ENCODE results near the gene PDE3B. TPM values are rescaled to one million over a fixed set of nuclear protein-coding genes. Genes with fewer than 3 reads are reported as not detected.

The PDE3B gene
- total and polyA plus RNA-seq, 9 of the 15 experiments (the other 6 are each of a cell fraction or from before 2014, with no cell fraction given) = 2.3 to 22.5 (median 12.2) TPM

GRCh38 chr11:14852571-14853177 is 209.1 kb downstream of the PDE3B start (continued):
- no peak for TF ChIP-seq LEF1 (IDR thresholded peaks at IDR 0.05)
- no peak for TF ChIP-seq ZFP30 (CRISPR knock-in tag; IDR thresholded peaks at IDR 0.05; ENCODE audit: borderline replicate concordance)
- no peak for TF ChIP-seq ZNF165 (CRISPR knock-in tag; IDR thresholded peaks at IDR 0.05; ENCODE audit: borderline replicate concordance)
- TF ChIP-seq, protein P1, sequence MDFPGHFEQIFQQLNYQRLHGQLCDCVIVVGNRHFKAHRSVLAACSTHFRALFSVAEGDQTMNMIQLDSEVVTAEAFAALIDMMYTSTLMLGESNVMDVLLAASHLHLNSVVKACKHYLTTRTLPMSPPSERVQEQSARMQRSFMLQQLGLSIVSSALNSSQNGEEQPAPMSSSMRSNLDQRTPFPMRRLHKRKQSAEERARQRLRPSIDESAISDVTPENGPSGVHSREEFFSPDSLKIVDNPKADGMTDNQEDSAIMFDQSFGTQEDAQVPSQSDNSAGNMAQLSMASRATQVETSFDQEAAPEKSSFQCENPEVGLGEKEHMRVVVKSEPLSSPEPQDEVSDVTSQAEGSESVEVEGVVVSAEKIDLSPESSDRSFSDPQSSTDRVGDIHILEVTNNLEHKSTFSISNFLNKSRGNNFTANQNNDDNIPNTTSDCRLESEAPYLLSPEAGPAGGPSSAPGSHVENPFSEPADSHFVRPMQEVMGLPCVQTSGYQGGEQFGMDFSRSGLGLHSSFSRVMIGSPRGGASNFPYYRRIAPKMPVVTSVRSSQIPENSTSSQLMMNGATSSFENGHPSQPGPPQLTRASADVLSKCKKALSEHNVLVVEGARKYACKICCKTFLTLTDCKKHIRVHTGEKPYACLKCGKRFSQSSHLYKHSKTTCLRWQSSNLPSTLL (IDR thresholded peaks at IDR 0.05) = no peak
- TF ChIP-seq ZNF263 (CRISPR knock-in tag; IDR thresholded peaks at IDR 0.05; ENCODE audit: borderline replicate concordance) = no peak
- TF ChIP-seq, protein P2, sequence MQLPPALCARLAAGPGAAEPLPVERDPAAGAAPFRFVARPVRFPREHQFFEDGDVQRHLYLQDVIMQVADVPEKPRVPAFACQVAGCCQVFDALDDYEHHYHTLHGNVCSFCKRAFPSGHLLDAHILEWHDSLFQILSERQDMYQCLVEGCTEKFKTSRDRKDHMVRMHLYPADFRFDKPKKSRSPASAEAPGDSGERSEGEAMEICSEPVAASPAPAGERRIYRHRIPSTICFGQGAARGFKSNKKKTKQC (CRISPR knock-in tag; IDR thresholded peaks at IDR 0.05) = no peak
- no peak for TF ChIP-seq YY1 (IDR thresholded peaks at IDR 0.05; ENCODE audit: borderline replicate concordance in 1 of 3, control insufficient read depth in 1 of 3, extremely low read depth in 1 of 3, insufficient read depth in 3 of 3, insufficient read length in 1 of 3, insufficient replicate concordance in 2 of 3, low read depth in 1 of 3, low read length in 2 of 3)
- no peak for TF ChIP-seq SLC30A9 (CRISPR knock-in tag; IDR thresholded peaks at IDR 0.05)
- TF ChIP-seq ZNF699 (CRISPR knock-in tag; IDR thresholded peaks at IDR 0.05; ENCODE audit: insufficient replicate concordance) = no peak
- TF ChIP-seq SMARCA4 (IDR thresholded peaks at IDR 0.05) = peak; percentile 64; the same call in 1 of the 2 replicates
- TF ChIP-seq ZBTB11 (CRISPR knock-in tag; IDR thresholded peaks at IDR 0.05) = no peak
- TF ChIP-seq, protein P3, sequence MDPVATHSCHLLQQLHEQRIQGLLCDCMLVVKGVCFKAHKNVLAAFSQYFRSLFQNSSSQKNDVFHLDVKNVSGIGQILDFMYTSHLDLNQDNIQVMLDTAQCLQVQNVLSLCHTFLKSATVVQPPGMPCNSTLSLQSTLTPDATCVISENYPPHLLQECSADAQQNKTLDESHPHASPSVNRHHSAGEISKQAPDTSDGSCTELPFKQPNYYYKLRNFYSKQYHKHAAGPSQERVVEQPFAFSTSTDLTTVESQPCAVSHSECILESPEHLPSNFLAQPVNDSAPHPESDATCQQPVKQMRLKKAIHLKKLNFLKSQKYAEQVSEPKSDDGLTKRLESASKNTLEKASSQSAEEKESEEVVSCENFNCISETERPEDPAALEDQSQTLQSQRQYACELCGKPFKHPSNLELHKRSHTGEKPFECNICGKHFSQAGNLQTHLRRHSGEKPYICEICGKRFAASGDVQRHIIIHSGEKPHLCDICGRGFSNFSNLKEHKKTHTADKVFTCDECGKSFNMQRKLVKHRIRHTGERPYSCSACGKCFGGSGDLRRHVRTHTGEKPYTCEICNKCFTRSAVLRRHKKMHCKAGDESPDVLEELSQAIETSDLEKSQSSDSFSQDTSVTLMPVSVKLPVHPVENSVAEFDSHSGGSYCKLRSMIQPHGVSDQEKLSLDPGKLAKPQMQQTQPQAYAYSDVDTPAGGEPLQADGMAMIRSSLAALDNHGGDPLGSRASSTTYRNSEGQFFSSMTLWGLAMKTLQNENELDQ (CRISPR knock-in tag; IDR thresholded peaks at IDR 0.05; ENCODE audit: borderline replicate concordance) = no peak
- TF ChIP-seq ZNF77 (CRISPR knock-in tag; IDR thresholded peaks at IDR 0.05) = no peak
- TF ChIP-seq, protein P4, sequence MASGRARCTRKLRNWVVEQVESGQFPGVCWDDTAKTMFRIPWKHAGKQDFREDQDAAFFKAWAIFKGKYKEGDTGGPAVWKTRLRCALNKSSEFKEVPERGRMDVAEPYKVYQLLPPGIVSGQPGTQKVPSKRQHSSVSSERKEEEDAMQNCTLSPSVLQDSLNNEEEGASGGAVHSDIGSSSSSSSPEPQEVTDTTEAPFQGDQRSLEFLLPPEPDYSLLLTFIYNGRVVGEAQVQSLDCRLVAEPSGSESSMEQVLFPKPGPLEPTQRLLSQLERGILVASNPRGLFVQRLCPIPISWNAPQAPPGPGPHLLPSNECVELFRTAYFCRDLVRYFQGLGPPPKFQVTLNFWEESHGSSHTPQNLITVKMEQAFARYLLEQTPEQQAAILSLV (tag; IDR thresholded peaks at IDR 0.05) = peak; percentile 91
- no peak for TF ChIP-seq RBM34 (IDR thresholded peaks at IDR 0.05; ENCODE audit: borderline replicate concordance, insufficient read depth, low read length)
- no peak; the same call in 1 of the 2 replicates for TF ChIP-seq NFRKB (IDR thresholded peaks at IDR 0.05; ENCODE audit: low read depth)
- no peak; the same call in 1 of the 2 replicates for TF ChIP-seq ARID1B (IDR thresholded peaks at IDR 0.05)

Data from K562 (cell line).